CD14-positive monocyte (primary cell): Measurements from ENCODE around the gene DDX5. TPM values are rescaled to one million over a fixed set of nuclear protein-coding genes. Genes with fewer than 3 reads are reported as not detected.
A peak's percentile ranks its signal among the peaks of the same experiment; 100 is the strongest.

Experiments used
- DNase-seq, 3 donors: peaks; one replicate each; pipeline ENCODE4 v3.0.0-alpha.2; 2011 to 2022
- H2AFZ ChIP-seq: 2 replicates; pipeline ENCODE4 v1.6.0; 2012; ENCODE audit warnings: mild to moderate bottlenecking, low read depth, low read length, inconsistent platforms; ENCODE audit not compliant: insufficient read depth, poor library complexity, severe bottlenecking
- H3K27ac ChIP-seq, 2 donors: 1 replicate in 1 of 2; 2 replicates in 1 of 2; pipeline ENCODE4 v1.5.1; 2012 to 2013; ENCODE audit warnings: low read length in 2 of 2, control low read depth in 1 of 2, inconsistent platforms in 1 of 2, low read depth in 1 of 2, mild to moderate bottlenecking in 1 of 2
- H3K27me3 ChIP-seq, 2 donors: one replicate each; pipeline versions ENCODE4 v1.6.0 to v1.6.1; 2011 to 2013; ENCODE audit warnings: low read length in 2 of 2; ENCODE audit not compliant: control insufficient read depth in 2 of 2, insufficient read depth in 2 of 2
- H3K36me3 ChIP-seq, 2 donors: replicated peaks in 1 of 2; 1 replicate in 1 of 2; 2 replicates in 1 of 2; pipeline versions ENCODE4 v1.5.1 to v1.6.1; 2012 to 2013; ENCODE audit warnings: low read length in 2 of 2, control low read depth in 1 of 2, inconsistent platforms in 1 of 2, mild to moderate bottlenecking in 1 of 2; ENCODE audit not compliant: insufficient read depth in 2 of 2, control insufficient read depth in 1 of 2
- H3K4me1 ChIP-seq, 2 donors: 1 replicate in 1 of 2; 2 replicates in 1 of 2; pipeline versions ENCODE4 v1.5.1 to v1.6.1; 2012 to 2013; ENCODE audit warnings: low read length in 2 of 2, control low read depth in 1 of 2, inconsistent platforms in 1 of 2, mild to moderate bottlenecking in 1 of 2, moderate library complexity in 1 of 2; ENCODE audit not compliant: insufficient read depth in 2 of 2, control insufficient read depth in 1 of 2
- H3K4me2 ChIP-seq: replicated peaks from 2 replicates; pipeline ENCODE3; 2012; ENCODE audit warnings: low read length, moderate library complexity, mild to moderate bottlenecking; ENCODE audit not compliant: poor library complexity, severe bottlenecking; ENCODE audit errors: extremely low read depth
- H3K4me3 ChIP-seq, 3 experiments: fragments of 200-600 bp in 1 of 3; sonication (generic) in 1 of 3; replicated peaks in 1 of 3; 1 replicate in 2 of 3; 2 replicates in 1 of 3; pipeline ENCODE4 v1.5.1; 2011 to 2013; ENCODE audit warnings: low read length in 3 of 3, mild to moderate bottlenecking in 3 of 3, control low read depth in 2 of 3, low read depth in 2 of 3, inconsistent platforms in 1 of 3, moderate library complexity in 1 of 3
- H3K79me2 ChIP-seq: 2 replicates; pipeline ENCODE4 v1.6.0; 2012; ENCODE audit warnings: mild to moderate bottlenecking, control low read depth, inconsistent platforms, low read length, moderate library complexity; ENCODE audit not compliant: insufficient read depth
- H3K9ac ChIP-seq: 2 replicates; pipeline ENCODE4 v1.6.0; 2017; ENCODE audit warnings: low read length, mild to moderate bottlenecking; ENCODE audit not compliant: insufficient read depth, poor library complexity, severe bottlenecking
- H3K9me3 ChIP-seq, 2 donors: replicated peaks in 1 of 2; 1 replicate in 1 of 2; 2 replicates in 1 of 2; pipeline versions ENCODE4 v1.5.1 to v1.6.1; 2012 to 2013; ENCODE audit warnings: low read length in 2 of 2, control low read depth in 1 of 2; ENCODE audit not compliant: control insufficient read depth in 1 of 2, insufficient read depth in 1 of 2
- H4K20me1 ChIP-seq: 2 replicates; pipeline ENCODE4 v1.6.0; 2012; ENCODE audit warnings: mild to moderate bottlenecking, low read length, control low read depth, moderate library complexity; ENCODE audit not compliant: insufficient read depth
- H3K27ac Mint-ChIP-seq, 7 donors: one replicate each; pipeline ENCODE4 v1.8.0; 2020; ENCODE audit warnings: mild to moderate bottlenecking in 7 of 7, mixed read lengths in 7 of 7, moderate library complexity in 6 of 7, inconsistent platforms in 2 of 7
- H3K27me3 Mint-ChIP-seq, 3 donors: one replicate each; pipeline ENCODE4 v1.8.0; 2021 to 2022; ENCODE audit warnings: low read depth in 3 of 3, mild to moderate bottlenecking in 3 of 3, mixed read lengths in 3 of 3, moderate library complexity in 3 of 3, inconsistent platforms in 1 of 3
- H3K36me3 Mint-ChIP-seq, 2 donors: one replicate each; pipeline ENCODE4 v1.8.0; 2020; ENCODE audit warnings: mixed read lengths in 2 of 2, inconsistent platforms in 1 of 2, mild to moderate bottlenecking in 1 of 2
- H3K4me1 Mint-ChIP-seq: one replicate; pipeline ENCODE4 v1.8.0; 2020; ENCODE audit warnings: mild to moderate bottlenecking, mixed read lengths
- H3K4me3 Mint-ChIP-seq, 2 donors: one replicate each; pipeline ENCODE4 v1.8.0; 2020; ENCODE audit warnings: mild to moderate bottlenecking in 2 of 2, mixed read lengths in 2 of 2, moderate library complexity in 1 of 2
- H3K9me3 Mint-ChIP-seq, 7 donors: one replicate each; pipeline ENCODE4 v1.8.0; 2020 to 2022; ENCODE audit warnings: mixed read lengths in 7 of 7, mild to moderate bottlenecking in 6 of 7, moderate library complexity in 6 of 7, inconsistent platforms in 2 of 7
- WGBS: methylation state at CpG from one replicate; pipeline ENCODE4 v1.1.5; 2013; ENCODE audit warnings: missing lambda C conversion rate; ENCODE audit not compliant: insufficient coverage; 5-methylcytosine and 5-hydroxymethylcytosine counted together
- intact Hi-C, 2 donors: fragments of 100-400 bp; cut with micrococcal nuclease; formaldehyde crosslinking; loops; one replicate each; pipeline versions ENCODE4 v1.15.0 to v1.15.1; 2023
- polyA minus RNA-seq: library from RNA; depleted of rRNA, polyadenylated mRNA; stranded (reverse); fragments of >200 nt; gene quantifications from 2 replicates; pipeline ENCODE4 v1.2.3, GENCODE V29; 2012
- polyA plus RNA-seq, 3 donors: library from polyadenylated mRNA; depleted of rRNA in 1 of 3; unstranded in 2 of 3; stranded (reverse) in 1 of 3; fragments of 300-500 nt in 2 of 3; fragments of >200 nt in 1 of 3; fragmentation: Illumina TruSeq in 2 of 3; gene quantifications; 1 replicate in 2 of 3; 2 replicates in 1 of 3; pipeline ENCODE4 v1.2.3, GENCODE V29; 2012 to 2021
- total RNA-seq, 12 experiments: library from RNA in 1 of 12; stranded (reverse) in 1 of 12; fragments of 120-200 nt in 1 of 12; gene quantifications; one replicate each; pipeline ENCODE4 v1.2.4 and lab custom pipeline; 2013 to 2026; ENCODE audit warnings: mixed read lengths in 6 of 12, inconsistent platforms in 1 of 12
- TF ChIP-seq, protein P1 (sequence below): fragments of 200-600 bp; IDR thresholded peaks from one replicate; pipeline ENCODE4 v1.8.0; 2022; ENCODE audit warnings: antibody characterized with exemption, mild to moderate bottlenecking

The DDX5 gene
- total RNA-seq (2013): 832 TPM
- polyA plus RNA-seq (1,000 to 10,000 TPM in 1 of 3 donors, 100 to 1,000 TPM in 2; 642 to 2,061 (median 777) TPM), polyA minus RNA-seq (288 and 324 TPM in 2 replicates), total RNA-seq (lab: John Stamatoyannopoulos, UW) (946 to 2,508 (median 1,764) reads per million in 11 experiments)

DNA sequence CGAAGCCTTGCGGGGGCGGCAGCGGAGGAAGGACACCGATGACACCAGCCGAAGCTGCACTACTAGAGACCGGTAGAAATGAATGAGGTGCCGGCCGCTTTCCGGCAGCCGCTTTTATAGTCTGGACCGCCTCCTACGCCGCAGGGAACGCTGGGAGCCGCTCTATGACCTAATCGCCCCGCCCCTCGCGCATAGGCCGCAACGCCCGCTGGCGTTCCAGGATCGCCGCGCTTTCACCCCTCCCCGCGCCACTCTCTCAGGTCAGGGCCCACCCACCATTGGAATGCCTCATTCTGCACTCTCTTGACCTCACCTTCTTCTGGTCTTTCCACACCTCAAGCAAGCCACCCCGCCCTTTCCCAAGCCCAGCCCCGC, at the start of gene DDX5:
Gene DDX5 (minus strand): TSS at position 89 of the 375 bp plus-strand sequence. CDS start 170 bp downstream, outside the sequence.
- Histone ChIP-seq H3K36me3 (peaks cover 49 to 57% of the 10 kb centered on the region in 2 donors), H3K79me2 (peaks cover 85% of the 10 kb centered on the region), H3K4me3 (peak within 1 kb of the TSS; percentile 91 to 99 (median 99)), H3K4me2 (peak within 1 kb of the TSS; percentile 94), H2AFZ (peak within 1 kb of the TSS; percentile 94), H3K9ac (peak within 1 kb of the TSS; percentile 99), H3K4me1 (peaks cover 21 to 40% of the 10 kb centered on the region in 2 donors), H4K20me1 (peaks cover 55% of the 10 kb centered on the region), H3K27me3 (no peaks in the 10 kb centered on the region), H3K9me3 (no peaks in the 10 kb centered on the region), H3K27ac (peak within 1 kb of the TSS; percentile 99 to 100)
- Mint-ChIP-seq H3K4me1 (peaks cover 34% of the 10 kb centered on the region), H3K36me3 (peaks cover 56 to 57% of the 10 kb centered on the region in 2 donors), H3K4me3 (peak within 1 kb of the TSS; percentile 99 to 100), H3K27me3 (no peaks in the 10 kb centered on the region), H3K9me3 (peaks cover 0 to 5% (median 2%) of the 10 kb centered on the region in 7 donors), H3K27ac (peak within 1 kb of the TSS; percentile 100)
- TF ChIP-seq, protein P1, sequence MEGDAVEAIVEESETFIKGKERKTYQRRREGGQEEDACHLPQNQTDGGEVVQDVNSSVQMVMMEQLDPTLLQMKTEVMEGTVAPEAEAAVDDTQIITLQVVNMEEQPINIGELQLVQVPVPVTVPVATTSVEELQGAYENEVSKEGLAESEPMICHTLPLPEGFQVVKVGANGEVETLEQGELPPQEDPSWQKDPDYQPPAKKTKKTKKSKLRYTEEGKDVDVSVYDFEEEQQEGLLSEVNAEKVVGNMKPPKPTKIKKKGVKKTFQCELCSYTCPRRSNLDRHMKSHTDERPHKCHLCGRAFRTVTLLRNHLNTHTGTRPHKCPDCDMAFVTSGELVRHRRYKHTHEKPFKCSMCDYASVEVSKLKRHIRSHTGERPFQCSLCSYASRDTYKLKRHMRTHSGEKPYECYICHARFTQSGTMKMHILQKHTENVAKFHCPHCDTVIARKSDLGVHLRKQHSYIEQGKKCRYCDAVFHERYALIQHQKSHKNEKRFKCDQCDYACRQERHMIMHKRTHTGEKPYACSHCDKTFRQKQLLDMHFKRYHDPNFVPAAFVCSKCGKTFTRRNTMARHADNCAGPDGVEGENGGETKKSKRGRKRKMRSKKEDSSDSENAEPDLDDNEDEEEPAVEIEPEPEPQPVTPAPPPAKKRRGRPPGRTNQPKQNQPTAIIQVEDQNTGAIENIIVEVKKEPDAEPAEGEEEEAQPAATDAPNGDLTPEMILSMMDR: no peak
- peak; percentile 98 to 99 (median 99) for DNase-seq
- intact Hi-C loops: no loop called here
- 0% methylated on average over 30 of the region's 31 CpGs for WGBS

DNA sequence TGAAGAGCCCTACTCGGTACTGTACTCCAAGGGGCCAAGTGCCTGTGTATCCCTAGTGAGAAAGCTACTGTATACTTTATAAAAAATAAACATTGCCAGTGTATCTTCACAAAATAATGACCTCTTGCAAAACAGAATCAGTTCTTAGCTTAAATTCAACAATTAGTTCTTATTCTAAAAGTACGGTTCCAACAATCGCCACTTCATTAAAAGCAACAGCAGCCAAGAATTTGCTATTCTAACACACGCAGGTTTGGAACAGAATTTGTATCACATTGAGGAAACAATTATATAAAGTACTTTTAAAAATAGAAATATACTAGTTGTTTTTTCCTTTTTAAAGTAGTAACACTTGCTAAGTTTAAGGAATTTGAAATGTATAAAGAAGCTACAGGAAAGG, 49.2 kb upstream of the DDX5 start:
- H3K4me3 Mint-ChIP-seq: no peak overlapping the region
- no peaks in the 10 kb centered on the region for H3K27me3 ChIP-seq
- H3K9me3 ChIP-seq: no peaks in the 10 kb centered on the region
- no peaks in the 10 kb centered on the region for H3K4me1 ChIP-seq
- no peak for DNase-seq
- H3K4me1 Mint-ChIP-seq: no peaks in the 10 kb centered on the region
- no peak overlapping the region for H3K4me2 ChIP-seq
- TF ChIP-seq, protein P1: no peak
- H3K36me3 ChIP-seq: peaks cover 60 to 94% of the 10 kb centered on the region in 2 donors
- peaks cover 61 to 83% of the 10 kb centered on the region in 2 donors for H3K36me3 Mint-ChIP-seq
- no CpG with 5 or more reads among the region's 4 CpGs for WGBS
- no peaks in the 10 kb centered on the region for H3K27me3 Mint-ChIP-seq
- H3K9ac ChIP-seq: no peak overlapping the region
- H4K20me1 ChIP-seq: no peaks in the 10 kb centered on the region
- no peak overlapping the region for H3K4me3 ChIP-seq
- H3K27ac ChIP-seq: no peak overlapping the region
- no peak overlapping the region for H2AFZ ChIP-seq
- no peaks in the 10 kb centered on the region for H3K79me2 ChIP-seq
- intact Hi-C loops: no loop called here
- no peaks in the 10 kb centered on the region for H3K9me3 Mint-ChIP-seq
- no peak overlapping the region for H3K27ac Mint-ChIP-seq
